Muscle layer of colon (tissue), 2 donors: Measurements from ENCODE around the gene CORO6.
A peak's percentile ranks its signal among the peaks of the same experiment; 100 is the strongest.

Experiments used
- H3K27ac ChIP-seq: one replicate; pipeline ENCODE4 v1.7.0; 2013; ENCODE audit warnings: low read depth, mild to moderate bottlenecking, low read length, moderate library complexity
- H3K27me3 ChIP-seq, 2 donors: one replicate each; pipeline ENCODE4 v1.7.0; 2013; ENCODE audit warnings: low read length in 2 of 2, mild to moderate bottlenecking in 2 of 2; ENCODE audit not compliant: insufficient read depth in 2 of 2, control insufficient read depth in 1 of 2
- H3K36me3 ChIP-seq: one replicate; pipeline ENCODE4 v1.7.0; 2013; ENCODE audit warnings: mild to moderate bottlenecking, low read length; ENCODE audit not compliant: insufficient read depth
- H3K4me1 ChIP-seq: one replicate; pipeline ENCODE4 v1.7.0; 2013; ENCODE audit warnings: mild to moderate bottlenecking, low read length; ENCODE audit not compliant: insufficient read depth
- H3K4me3 ChIP-seq, 2 donors: one replicate each; pipeline ENCODE4 v1.7.0; 2013; ENCODE audit warnings: low read length in 2 of 2, low read depth in 1 of 2, mild to moderate bottlenecking in 1 of 2, moderate library complexity in 1 of 2
- H3K9ac ChIP-seq: one replicate; pipeline ENCODE4 v1.7.0; 2013; ENCODE audit warnings: low read length
- H3K9me3 ChIP-seq: one replicate; pipeline ENCODE4 v1.7.0; 2013; ENCODE audit warnings: mild to moderate bottlenecking, low read length
- donor health status: abdominal sarcoma.
- donor health status: Adenocarcinoma of cecum.

Gene CORO6

GRCh38 chr17:29629839-29630238 is 7.1 kb upstream of the CORO6 start:
- Histone ChIP-seq H3K9me3 (no peaks in the 10 kb centered on the region), H3K36me3 (peaks cover 26% of the 10 kb centered on the region), H3K4me3 (no peak overlapping the region), H3K27ac (no peak overlapping the region), H3K9ac (no peak overlapping the region), H3K27me3 (no peaks in the 10 kb centered on the region), H3K4me1 (no peaks in the 10 kb centered on the region)

DNA sequence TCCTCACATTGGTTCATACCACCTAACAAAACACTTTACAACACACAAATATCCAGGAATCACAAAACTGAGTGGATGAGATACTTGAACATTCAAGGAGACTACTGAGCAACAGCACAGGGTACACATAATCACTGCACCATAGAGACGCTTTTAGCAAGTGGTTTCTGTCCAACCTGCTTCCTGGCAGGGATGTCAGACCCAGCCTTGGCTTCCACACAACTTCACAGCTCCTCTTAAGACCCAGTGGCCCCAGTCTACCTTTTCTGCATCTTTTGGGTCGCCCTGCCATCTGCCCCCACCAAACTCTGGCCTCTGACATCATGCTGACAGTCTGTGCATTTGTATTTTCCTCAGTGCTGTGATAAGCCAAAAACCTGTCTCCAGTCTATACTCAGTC is 5.9 kb upstream of the CORO6 start:
- Histone ChIP-seq H3K36me3 (peaks cover 26% of the 10 kb centered on the region), H3K4me1 (no peaks in the 10 kb centered on the region), H3K9ac (no peak overlapping the region), H3K9me3 (no peaks in the 10 kb centered on the region), H3K27me3 (no peaks in the 10 kb centered on the region), H3K27ac (no peak overlapping the region), H3K4me3 (no peak overlapping the region)

GRCh38 chr17:29627951-29628350 is 5.2 kb upstream of the CORO6 start:
- Histone ChIP-seq H3K27me3 (no peaks in the 10 kb centered on the region), H3K9me3 (no peaks in the 10 kb centered on the region), H3K4me3 (no peak overlapping the region), H3K4me1 (no peaks in the 10 kb centered on the region), H3K36me3 (peaks cover 26% of the 10 kb centered on the region), H3K9ac (no peak overlapping the region), H3K27ac (no peak overlapping the region)

DNA sequence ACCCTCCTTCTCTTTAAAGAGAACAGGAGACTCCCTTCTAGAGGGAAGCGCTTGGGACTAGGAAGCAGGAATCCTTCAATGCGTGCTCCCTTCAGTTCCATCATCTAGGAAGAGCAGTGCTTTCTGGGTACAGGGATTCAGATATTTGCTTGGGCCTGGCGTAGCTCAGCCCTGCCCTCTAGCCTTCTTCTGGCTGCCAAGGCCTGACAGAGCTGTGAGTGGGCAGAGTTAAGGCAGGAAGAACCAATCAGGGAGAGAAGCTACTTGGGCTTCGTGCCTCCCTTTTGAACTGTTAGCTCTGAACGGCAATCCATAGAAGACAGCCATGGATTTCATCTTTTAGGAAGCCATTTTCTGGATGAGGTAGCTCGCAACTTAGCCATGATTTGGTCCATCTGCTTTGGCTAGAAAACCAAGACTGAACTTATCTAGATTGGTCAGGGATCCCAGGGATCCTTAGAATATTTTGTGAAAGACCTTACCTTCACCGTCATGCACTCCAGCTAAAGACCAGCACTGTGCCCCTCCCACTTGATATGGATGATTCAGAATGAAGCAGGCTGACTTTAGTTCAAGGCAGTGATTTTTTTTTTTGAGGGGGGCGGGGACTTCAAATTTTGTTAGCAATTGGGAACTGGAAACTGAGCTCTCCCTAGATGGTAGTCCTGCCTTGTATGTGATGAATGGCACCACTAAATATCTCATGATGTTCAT is 2.5 kb upstream of the CORO6 start:
- no peaks in the 10 kb centered on the region for H3K9me3 ChIP-seq
- no peak overlapping the region for H3K9ac ChIP-seq
- H3K4me3 ChIP-seq: no peak overlapping the region
- H3K27me3 ChIP-seq: no peaks in the 10 kb centered on the region
- no peaks in the 10 kb centered on the region for H3K36me3 ChIP-seq
- H3K4me1 ChIP-seq: peaks cover 12% of the 10 kb centered on the region
- no peak overlapping the region for H3K27ac ChIP-seq

GRCh38 chr17:29624586-29624985 is 1.9 kb upstream of the CORO6 start:
- no peaks in the 10 kb centered on the region for H3K9me3 ChIP-seq
- H3K27me3 ChIP-seq: no peaks in the 10 kb centered on the region
- no peak overlapping the region for H3K4me3 ChIP-seq
- peaks cover 16% of the 10 kb centered on the region for H3K4me1 ChIP-seq
- no peak overlapping the region for H3K9ac ChIP-seq
- no peak overlapping the region for H3K27ac ChIP-seq
- H3K36me3 ChIP-seq: no peaks in the 10 kb centered on the region

GRCh38 chr17:29623283-29623647 is 553 bp upstream of the CORO6 start:
- Histone ChIP-seq H3K9ac (no peak overlapping the region), H3K27ac (no peak overlapping the region), H3K36me3 (no peaks in the 10 kb centered on the region), H3K4me3 (peak overlapping the region; percentile 71 to 89), H3K27me3 (peaks cover 0 to 12% of the 10 kb centered on the region in 2 donors), H3K4me1 (peaks cover 29% of the 10 kb centered on the region), H3K9me3 (no peaks in the 10 kb centered on the region)

- H3K4me3 ChIP-seq: peak overlapping the region; percentile 71 to 89
- H3K4me1 ChIP-seq: peaks cover 42% of the 10 kb centered on the region
- H3K27ac ChIP-seq: peak overlapping the region; percentile 81
- no peaks in the 10 kb centered on the region for H3K9me3 ChIP-seq
- H3K27me3 ChIP-seq: peaks cover 0 to 21% of the 10 kb centered on the region in 2 donors
- no peaks in the 10 kb centered on the region for H3K36me3 ChIP-seq
- no peak overlapping the region for H3K9ac ChIP-seq
Observed at GRCh38 chr17:29621751-29622194, 939 bp downstream of the CORO6 start.

- Histone ChIP-seq H3K4me1 (peaks cover 50% of the 10 kb centered on the region), H3K27ac (no peak overlapping the region), H3K9me3 (no peaks in the 10 kb centered on the region), H3K27me3 (peaks cover 0 to 27% of the 10 kb centered on the region in 2 donors), H3K9ac (no peak overlapping the region), H3K4me3 (no peak overlapping the region), H3K36me3 (no peaks in the 10 kb centered on the region)
Observed at GRCh38 chr17:29620779-29621500, 1.8 kb downstream of the CORO6 start.

DNA sequence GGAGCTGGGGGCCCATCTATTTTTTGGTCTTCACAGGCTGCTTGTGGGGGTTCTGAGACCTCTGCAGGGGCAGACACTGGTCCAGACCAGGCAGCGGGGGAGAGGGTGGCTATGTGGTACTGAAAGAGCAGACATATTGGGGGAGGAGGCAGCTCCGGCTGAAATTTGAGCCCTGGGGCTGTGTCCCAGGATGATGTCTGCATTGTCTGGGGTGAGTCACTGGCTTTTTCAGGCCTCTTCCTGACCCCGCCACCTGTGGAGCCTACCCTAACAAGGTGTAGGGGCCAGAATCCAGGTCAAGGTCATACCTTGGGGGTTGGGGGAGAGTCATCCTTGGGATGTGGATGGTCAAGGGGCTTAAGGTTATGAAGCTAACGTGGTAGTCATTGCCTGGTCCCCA is 2.4 kb downstream of the CORO6 start:
- Histone ChIP-seq H3K4me1 (peaks cover 54% of the 10 kb centered on the region), H3K9me3 (no peaks in the 10 kb centered on the region), H3K27me3 (peaks cover 0 to 27% of the 10 kb centered on the region in 2 donors), H3K36me3 (no peaks in the 10 kb centered on the region), H3K9ac (no peak overlapping the region), H3K4me3 (no peak overlapping the region), H3K27ac (no peak overlapping the region)

GRCh38 chr17:29619251-29619650 is 3.5 kb downstream of the CORO6 start:
- peaks cover 63% of the 10 kb centered on the region for H3K4me1 ChIP-seq
- no peaks in the 10 kb centered on the region for H3K9me3 ChIP-seq
- H3K4me3 ChIP-seq: no peak overlapping the region
- H3K27ac ChIP-seq: no peak overlapping the region
- H3K9ac ChIP-seq: no peak overlapping the region
- peaks cover 0 to 27% of the 10 kb centered on the region in 2 donors for H3K27me3 ChIP-seq
- H3K36me3 ChIP-seq: no peaks in the 10 kb centered on the region

DNA sequence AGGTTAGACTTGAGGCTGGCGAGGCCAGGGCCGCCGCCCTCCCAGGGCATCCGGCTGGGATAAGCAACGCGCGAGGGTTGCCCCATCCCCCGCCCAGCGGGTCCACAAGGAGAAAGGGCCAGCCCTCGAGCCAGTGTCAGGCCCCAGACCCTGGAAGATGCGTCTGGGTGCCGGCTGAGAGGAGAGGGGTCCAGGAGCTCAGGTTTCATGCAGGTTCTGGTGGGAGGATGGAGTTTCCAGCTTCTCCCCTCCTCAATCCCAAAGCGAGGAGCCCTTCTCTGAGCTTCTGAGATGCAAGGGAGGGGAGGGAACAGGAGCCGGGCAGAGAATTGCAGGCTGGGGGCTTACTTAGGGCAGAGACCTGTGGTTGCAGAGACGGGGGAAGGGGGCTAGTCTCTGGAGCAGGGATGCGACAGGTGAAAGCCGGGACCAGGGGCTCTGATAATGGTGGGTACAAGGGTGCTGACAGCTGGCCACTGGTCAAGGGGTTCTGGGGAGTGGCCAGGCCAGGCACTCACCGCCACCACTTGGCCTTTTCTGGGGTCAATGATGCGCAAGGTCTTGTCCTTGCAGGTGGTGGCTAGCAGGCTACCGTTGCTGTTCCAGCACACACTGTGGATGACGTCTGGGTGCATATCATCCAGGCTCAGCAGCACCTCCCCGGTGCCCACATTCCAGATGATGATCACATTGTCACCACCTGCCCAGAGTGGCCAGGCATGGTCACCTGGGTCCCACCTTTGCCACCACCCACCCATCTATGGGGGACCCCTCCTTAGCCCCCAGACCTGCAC is 4.2 kb downstream of the CORO6 start:
- Histone ChIP-seq H3K9me3 (no peaks in the 10 kb centered on the region), H3K36me3 (no peaks in the 10 kb centered on the region), H3K9ac (no peak overlapping the region), H3K4me3 (peak overlapping the region; percentile 27 to 63), H3K27ac (no peak overlapping the region), H3K4me1 (peaks cover 71% of the 10 kb centered on the region), H3K27me3 (peaks cover 0 to 27% of the 10 kb centered on the region in 2 donors)
